H4 (cell line): Measurements from ENCODE around the gene GPC6. TPM values are rescaled to one million over a fixed set of nuclear protein-coding genes. Genes with fewer than 3 reads are reported as not detected.
"Not testable (repeated sequence)": the region's sequence is repeated elsewhere in the genome, so short reads cannot be mapped to it uniquely, and the experiment has no call there.

Experiments used
- DNase-seq: peaks from one replicate; pipeline ENCODE4 v3.0.0-alpha.2; 2015; ENCODE audit warnings: low spot score
- total RNA-seq: library from RNA; depleted of rRNA; stranded (reverse); fragments of >200 nt; shearing (Covaris generic); gene quantifications from 2 replicates; pipeline ENCODE4 v1.2.3, GENCODE V29; 2014

GPC6 gene
- total RNA-seq, 1 experiment from 2014 or later: 9.9 TPM

DNA sequence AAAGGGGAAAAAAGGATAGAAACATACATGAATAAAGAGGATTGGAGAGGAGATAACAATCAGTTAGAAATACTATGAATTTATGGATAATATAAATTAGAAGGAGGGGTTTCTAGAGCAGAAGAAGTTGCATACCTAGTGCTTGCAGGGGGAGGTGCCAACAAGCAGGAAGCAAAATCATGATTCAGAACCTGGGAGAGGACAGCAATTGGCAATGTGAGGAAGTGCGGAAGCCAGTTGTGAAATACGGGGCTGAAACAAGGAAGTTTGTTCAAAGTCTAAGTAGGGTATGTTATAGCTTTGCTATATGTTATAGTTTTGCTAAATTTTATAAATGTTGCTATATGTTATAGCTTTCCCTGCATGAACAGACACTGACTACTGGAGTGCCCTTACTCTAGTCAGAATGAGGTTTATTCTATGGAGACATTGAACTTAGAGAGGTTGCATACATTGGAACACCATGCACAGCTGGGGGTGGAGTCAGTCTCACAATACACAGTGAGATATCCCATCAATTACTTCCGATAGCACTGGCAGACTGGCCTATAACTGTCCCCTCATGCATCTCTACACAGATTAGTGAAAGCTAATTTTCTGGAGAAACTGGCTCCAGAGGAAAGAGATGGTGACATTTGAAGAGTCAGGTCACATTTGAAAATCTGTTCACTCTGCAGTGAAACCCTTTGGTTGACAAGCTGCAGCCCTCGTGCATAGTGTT, 92.1 kb downstream of the GPC6 start:
- no peak for DNase-seq

DNA sequence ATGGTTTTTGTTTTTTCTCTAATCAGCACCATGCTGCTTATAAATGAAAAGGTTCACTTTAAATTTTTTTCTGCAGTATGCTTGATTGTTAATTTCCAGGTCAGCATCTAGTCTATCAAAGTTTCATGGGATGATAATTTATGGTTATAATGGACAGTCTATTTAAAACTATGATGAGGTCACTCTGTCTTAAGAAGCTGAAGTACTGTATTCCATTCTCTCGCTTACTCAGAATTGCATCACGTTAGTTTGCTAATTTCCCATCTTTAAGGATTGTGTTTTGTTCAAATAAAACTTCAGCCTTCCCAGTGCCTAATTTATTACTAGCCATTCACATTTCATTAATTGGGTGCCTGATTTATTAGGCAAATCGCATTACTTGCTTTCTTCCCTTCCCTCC, 94.3 kb downstream of the GPC6 start:
- no peak for DNase-seq

DNA sequence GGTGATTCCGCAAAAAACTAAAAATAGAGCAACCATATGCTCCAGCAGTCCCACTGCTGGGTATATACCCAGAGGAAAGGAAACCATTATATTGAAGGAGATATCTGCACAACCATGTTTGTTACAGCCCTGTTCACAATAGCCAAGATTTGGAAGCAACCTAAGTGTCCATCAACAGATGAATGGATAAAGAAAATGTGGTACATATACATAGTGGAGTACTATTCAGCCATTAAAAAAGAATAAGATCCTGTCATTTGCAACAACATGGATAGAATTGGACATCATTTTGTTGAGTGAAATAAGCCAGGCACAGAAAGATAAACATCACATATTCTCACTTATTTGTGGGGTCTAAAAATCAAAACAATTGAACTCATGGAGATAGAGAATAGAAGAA, 97.3 kb downstream of the GPC6 start:
- not testable (repeated sequence) for DNase-seq

DNA sequence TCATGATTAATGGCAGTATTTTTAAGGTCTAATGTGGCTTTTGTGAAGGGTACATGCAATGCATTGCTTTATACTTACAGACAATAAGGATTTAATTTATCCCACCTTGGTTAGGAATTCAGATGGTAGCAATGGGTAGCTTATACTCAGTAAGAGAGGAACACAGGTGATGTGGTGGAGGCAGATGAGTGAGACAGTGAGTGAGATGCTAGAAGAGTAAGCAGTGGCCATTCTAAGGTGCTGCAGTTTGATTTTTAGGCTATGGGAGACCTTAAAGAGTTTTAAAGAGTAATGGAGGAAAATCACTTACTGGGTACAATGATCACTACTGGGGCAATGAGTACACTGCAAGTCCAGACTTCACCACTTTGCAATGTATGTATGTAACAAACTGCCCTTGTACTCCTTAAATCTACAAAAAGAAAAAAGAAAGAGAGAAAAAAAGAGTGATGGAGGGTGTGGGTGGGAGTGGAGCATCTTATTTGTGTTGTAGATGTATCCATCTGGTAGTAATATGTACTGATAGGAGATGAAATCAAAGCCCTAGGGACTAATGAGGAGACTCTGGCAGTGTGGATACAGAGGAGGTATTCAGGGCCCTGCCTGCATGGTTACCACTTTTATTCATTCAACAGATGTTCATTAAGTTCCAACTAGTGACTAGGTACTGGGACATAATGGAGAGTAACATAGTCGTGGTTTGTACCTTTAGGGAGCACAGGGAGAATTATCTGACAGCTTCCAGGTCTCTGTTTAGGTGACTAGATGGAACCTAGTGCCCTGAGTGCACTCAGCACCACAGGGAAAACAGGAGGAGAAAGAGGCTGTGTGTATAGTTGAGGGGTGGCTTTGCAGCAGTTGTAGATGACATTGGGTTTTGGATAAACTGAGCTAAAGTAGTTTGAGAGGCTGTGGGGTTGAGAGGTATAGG, 99.0 kb downstream of the GPC6 start:
- DNase-seq: no peak

DNA sequence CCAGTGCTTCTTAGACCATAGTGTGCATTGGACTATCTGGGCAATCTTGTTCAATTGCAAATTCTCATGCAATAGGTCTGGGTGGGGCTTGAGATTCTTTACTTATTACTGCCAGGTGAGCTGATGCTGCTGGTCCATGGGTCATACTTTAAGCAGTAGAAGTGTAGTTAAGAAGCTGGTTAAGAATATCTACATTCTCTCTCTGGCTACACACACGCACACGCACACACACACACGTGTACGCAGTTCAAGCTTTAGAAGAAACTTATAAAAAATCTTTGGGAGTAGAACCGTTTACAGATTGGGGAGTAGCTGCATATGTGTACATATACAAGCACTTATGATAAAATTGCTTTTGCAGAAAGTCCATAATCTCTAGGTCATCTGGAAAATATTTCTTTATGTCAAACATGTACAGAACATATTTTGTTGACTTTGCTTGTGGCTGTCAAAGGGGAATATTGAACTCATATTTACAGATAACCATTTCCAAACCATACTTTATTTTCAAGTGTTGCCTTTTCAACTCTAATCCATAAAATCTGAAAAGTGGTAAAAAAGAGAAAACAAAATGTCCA, 99.7 kb downstream of the GPC6 start:
- DNase-seq: no peak

DNA sequence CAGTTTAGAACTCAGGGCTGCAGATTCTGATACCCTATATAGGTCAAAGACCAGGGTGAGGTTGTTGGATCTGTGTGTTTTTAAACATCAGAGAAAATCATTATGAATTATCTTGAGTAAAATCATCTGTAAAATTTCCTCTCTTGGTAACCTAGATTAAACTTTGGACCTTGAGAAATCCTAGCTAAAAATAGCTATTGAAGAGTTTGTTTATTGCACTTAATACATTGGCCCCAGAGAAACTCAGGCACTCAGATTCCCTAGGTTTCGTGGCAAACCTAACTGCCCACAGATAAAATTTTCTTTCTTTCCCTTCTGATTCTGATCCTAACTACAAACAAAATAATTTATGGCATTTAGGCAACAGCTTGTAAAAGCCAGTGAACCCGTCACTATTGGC, 102.3 kb downstream of the GPC6 start:
- no peak for DNase-seq

DNA sequence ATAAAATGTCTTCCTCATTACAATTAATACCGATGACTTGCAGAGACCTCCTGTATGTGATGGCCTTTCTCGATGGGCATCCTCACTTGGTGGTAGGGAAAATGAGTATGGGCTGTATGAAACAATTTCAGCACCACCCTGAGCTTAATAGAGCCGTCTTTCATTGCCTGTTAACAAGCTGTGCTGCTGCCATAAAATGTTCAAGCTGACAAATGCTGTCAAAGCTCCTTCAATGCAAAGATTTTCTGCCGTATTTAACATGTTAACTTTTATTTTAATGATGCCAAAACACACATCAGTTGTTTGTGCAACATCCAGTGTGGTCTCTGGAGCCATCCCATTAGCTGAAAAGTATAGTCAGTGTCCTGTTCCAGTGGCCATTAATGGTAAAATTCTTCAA, 110.1 kb downstream of the GPC6 start:
- DNase-seq: no peak

DNA sequence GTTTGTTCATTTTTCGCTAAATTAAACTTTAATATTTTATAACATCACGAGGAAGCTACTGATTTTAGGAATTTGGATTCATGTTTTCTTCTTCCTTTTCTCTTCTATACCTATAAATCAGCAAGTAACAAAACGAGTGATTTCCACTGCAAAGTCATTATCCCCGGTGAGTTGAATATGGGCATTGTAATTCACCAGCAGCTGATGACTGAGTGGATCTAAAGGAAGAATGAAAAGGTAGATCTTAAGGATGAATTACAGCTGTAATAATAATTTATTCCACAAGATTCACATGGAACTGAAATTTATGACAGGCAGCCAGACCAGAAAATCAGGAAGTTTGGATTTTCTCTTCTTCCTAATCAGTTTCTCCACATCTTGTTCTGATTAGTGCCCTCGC, 111.4 kb downstream of the GPC6 start:
- no peak for DNase-seq

DNA sequence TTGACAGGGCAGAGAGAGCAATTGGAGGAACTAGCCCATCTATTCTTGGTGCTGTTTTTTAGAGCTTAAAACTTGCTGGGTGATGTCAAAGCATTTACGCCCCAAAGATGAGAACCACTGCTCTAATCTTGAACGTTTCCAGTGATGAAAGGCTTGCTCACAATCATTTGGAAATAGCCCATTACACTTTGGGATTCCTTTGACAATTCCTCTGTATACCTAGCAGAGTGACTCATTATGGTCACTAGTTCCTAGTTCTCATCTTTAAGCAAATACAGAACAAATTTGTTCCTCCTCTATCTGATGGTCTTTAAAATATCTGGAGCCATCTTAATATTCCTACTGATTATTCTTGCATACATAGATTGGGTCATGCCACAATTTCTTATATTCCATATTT, 112.3 kb downstream of the GPC6 start:
- DNase-seq: no peak

DNA sequence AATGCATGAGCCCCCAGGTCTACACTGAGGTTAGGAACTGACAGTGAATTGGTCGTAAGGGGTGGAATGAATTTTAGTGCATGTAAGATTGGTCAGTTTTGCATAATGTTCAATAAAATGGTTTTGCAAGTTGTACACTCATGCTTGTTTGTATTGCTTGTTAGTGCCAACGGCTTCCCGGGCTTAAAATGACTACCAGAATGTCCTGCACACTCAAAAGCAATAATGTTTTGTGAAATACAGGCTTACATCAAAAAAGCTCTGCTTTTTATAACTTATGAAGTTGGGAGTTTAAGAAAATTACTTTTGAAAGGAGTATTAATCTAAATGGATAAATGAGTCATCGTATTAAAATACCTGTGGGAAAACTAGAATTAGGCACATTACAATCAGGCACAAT, 112.9 kb downstream of the GPC6 start:
- DNase-seq: no peak

DNA sequence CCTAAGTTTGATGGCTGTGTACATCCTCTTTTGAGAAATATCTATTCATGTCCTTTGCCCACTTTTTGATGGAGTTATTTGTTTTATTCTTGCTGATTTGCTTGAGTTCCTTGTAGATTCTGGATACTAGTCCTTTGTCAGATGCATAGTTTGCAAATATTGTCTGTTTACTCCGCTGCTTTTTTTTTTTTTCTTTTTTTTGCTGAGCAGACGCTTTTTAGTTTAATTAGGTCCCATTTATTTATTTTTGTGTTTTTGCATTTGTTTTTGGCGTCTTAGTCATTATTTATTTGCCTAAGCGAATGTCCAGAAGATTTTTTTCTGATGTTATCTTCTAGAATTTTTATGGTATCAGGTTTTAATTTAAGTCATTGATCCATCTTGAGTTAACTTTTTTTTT, 114.9 kb downstream of the GPC6 start:
- DNase-seq: no peak

DNA sequence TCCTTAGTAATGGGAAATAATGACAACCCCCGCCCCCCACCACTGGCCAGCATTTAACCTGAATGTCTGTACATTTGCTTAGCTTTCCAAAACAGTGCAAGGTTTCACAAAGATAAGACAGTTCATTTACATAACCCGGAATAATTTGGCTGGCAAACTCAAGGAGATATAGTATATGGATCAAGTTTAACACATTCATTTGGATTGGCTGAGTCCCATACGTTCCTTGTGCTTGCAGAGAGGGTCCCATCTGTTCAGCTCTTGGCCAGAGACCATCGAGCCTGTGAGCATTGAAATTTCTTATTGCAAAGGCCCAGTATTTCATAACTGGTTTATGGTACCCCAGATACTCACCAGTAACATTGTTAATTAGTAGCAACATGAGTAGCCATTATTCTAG, 116.5 kb downstream of the GPC6 start:
- DNase-seq: no peak

DNA sequence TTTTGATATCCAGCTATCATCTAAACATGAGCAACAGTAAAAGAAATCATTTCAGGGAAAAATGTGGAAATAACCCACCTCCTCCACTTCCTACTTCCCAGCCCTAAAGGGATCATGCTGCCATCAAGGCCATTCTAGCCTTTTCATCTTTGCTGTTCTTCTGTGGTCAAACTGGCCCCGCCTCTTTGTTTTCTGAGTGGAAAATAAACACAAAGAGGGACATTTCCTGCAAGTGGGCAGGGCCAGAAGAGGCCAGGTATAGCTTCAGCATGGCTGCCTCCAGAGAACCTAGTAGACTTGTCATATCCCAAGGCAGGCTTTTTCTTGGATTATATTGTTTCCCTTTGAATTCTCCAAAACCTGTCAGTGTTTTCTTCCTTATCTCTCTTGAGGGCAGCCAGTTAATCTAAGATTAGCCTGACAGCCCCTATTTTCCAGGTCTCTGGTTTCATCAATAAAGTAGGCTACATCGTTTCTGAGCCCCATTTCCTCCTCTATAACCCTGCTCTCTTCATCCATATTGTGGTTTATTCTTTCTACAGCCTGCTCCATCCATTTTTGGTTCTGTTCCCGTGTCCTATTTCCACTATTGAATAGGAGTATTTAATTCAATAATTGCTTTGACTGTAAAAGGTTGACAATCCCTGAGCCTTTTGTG, 117.6 kb downstream of the GPC6 start:
- no peak for DNase-seq

DNA sequence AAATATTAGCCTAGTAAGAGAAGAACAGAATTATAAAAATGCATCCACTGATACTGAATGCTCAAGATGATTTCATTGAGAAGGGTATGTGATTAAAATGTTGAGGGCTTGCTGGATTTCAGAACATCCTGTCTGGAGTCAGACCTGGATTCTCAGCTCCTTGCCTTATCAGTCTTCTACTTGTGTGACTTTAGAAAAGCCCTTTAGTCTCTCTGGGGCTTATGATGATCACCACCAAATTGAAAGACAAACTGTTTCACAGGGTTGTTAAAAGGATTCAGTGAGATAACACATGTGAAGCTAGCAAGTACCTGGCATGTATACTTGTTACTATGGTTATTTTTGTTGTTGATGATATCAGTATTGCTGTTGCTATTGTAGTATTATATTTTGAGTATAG, 118.4 kb downstream of the GPC6 start:
- no peak for DNase-seq

DNA sequence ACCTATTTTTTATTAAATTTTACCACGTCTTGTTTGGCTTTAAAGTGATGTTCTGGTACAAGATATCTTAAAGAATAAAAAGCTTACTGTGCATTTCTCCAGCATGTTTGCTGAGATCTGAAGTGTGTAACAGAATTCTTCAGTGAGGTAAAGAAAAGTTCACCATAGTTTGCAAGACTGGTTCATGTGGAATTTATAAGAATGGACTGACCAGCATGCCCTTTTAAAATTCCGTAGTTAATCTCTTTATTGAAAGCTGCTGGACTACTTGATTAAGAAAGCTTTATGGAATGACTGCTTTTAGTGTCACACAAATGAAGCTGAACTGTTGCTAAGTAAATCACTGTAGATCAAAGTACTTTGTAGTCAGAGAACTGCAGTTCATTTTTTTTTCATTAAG, 119.2 kb downstream of the GPC6 start:
- no peak for DNase-seq

DNA sequence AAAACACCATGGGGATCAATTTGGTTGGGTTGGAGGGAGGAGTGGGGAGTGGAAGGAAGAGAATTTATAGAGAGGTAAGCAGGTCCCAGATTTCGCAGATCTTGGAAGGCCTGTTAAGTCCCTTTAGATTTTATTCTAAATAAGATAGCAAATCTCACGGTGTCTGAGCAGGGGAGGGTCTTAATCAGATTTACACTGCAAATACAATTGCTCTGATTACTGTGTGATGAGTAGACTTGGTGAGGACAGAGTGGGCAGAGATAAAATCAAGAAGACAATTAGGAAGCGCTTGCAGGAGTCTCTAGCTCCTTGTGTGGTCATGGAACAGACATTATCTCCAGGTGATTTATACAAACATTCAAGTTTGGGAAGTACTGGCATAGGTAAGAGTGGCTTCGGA, 126.0 kb downstream of the GPC6 start:
- DNase-seq: no peak

DNA sequence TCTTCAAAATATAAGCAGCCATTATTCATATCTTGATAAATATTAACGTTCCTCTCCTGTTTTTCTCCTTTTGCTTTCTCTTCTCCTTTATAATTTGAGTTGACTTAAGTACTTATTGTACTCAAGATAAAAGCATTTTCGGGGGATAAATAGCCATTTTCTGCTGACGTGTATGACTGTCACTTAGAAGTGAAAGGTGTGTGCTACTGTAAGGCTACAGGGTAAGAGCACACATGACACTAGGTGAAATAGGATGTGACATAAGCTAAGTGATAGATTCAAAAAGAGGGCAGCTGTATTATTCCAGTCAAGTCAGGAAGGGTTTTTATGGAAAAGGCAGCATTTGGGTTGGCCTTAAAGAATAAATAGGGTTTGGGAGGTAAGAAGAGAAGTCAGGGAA, 128.5 kb downstream of the GPC6 start:
- no peak for DNase-seq

DNA sequence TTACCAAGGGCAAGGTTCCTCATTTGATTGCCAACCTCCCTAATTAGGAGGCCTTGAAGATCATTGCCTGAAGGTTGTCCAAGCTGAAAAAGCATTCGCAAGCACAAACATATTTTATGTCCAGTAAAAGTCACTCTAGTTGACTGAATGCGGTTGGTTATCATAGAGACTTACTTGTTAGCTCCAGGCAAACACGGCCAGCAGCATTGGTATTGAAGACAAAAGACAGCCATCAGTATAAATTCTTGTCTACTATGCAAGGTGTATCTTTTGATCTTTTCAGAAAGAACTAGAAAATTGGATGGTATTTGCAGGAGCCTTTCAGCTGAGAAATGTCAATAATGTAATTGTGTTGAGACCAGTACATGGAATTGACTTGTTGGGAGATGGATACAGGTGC, 129.9 kb downstream of the GPC6 start:
- DNase-seq: no peak

DNA sequence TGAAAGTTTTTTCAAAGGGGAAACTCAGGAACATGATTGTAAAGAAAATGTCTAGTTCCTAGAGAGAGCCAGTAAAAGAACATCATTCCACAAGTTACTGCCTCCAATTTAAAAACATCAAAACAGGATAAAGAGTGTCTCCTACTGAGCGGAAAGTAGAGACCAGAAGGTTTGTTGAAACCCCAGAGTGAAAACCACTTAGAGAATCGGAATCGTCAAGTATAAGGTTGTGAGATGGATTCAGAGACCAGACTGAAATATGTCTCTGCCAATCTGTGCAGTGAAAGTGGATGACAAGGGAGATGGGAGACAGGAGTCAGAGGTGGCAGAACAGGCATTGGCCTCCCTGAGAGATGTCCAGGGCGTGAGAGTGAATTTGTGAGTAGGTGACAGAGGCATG, 133.4 kb downstream of the GPC6 start:
- no peak for DNase-seq

DNA sequence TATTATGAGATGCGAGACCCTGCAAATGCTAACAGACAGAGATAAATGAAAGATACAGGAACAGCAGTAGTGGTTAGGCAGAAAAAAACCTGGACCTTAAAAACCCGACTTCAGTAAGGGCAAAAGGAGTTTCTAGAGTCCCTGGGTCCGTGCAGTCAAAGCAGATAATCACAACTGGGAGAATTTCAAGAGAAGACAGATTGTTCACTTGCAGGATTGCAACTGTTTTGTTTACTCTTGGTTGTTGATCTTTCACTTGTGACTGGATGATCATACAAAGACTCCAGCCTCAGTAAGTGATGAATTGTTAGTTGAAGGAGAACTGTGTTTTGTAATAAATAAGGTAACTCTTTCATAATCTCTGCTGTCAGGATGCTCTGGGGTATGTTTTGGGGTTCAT, 135.1 kb downstream of the GPC6 start:
- DNase-seq: no peak

DNA sequence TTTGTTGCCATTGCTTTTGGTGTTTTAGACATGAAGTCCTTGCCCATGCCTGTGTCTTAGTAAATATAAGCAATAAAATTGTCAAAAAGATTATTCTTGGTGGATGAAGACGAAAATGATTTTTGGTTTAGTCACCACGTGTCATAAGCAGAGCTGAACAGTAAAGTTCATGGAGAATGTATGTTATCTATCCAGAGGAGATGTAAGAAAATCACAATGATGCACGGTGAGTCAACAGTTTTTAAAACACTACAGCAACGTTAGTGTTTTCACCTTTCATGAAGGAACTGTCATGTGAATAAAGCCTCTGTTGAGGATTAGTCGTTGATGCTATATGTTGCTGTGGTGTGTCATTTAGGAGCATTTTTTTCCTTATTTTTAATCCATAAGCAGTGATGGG, 137.6 kb downstream of the GPC6 start:
- no peak for DNase-seq

DNA sequence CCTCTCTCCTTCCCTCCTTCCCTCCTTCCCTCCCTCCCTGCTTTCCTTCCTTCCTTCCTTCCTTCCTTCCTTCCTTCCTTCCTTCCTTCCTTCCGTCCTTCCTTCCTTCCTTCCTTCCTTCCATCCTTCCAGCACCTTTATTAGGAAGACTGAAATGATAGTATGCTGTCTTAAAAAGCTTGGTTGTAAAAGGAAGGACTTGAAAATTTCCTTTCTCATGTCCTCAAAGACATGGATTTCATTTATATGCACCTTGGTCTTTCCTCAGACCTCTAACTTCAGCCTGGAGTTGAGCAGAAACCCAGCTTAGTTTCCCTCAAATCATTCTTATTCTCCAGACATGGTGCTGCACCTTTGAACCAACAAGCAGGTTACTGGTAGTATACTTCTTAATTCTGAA, 141.7 kb downstream of the GPC6 start:
- no peak for DNase-seq
